HG02938 (cell line): Measurements from ENCODE around the gene CHML.

Source experiments
- ATAC-seq: cut with Tn5 transposase; IDR thresholded peaks from one replicate; pipeline ENCODE4 v1.9.1; 2021; ENCODE audit warnings: mild to moderate bottlenecking, moderate library complexity; ENCODE audit not compliant: unreplicated experiment

Gene CHML

GRCh38 chr1:241622669-241623068 lies 17.5 kb downstream of the CHML start:
- ATAC-seq = no peak

- no peak for ATAC-seq
Measured at GRCh38 chr1:241617426-241617825, 22.7 kb downstream of the CHML start.

GRCh38 chr1:241615043-241615974 lies 24.9 kb downstream of the CHML start:
- no peak for ATAC-seq

- no peak for ATAC-seq
Measured at GRCh38 chr1:241614572-241614971, 25.6 kb downstream of the CHML start.

GRCh38 chr1:241614144-241614543 lies 26.0 kb downstream of the CHML start:
- no peak for ATAC-seq

- no peak for ATAC-seq
Measured at GRCh38 chr1:241612533-241613477, 27.4 kb downstream of the CHML start.

- no peak for ATAC-seq
Measured at GRCh38 chr1:241611736-241612135, 28.4 kb downstream of the CHML start.

GRCh38 chr1:241611063-241611462 lies 29.1 kb downstream of the CHML start:
- peak; percentile 91 for ATAC-seq

GRCh38 chr1:241610056-241610815 lies 29.9 kb downstream of the CHML start:
- no peak for ATAC-seq

- no peak for ATAC-seq
Measured at GRCh38 chr1:241608379-241609033, 31.7 kb downstream of the CHML start.

- ATAC-seq = no peak
Measured at GRCh38 chr1:241607497-241607896, 32.7 kb downstream of the CHML start.

- no peak for ATAC-seq
Measured at GRCh38 chr1:241606544-241606943, 33.6 kb downstream of the CHML start.

- ATAC-seq = no peak
Measured at GRCh38 chr1:241605146-241605805, 34.9 kb downstream of the CHML start.

GRCh38 chr1:241603731-241604245 lies 36.4 kb downstream of the CHML start:
- no peak for ATAC-seq

GRCh38 chr1:241600496-241600901 lies 39.7 kb downstream of the CHML start:
- ATAC-seq = peak; percentile 83

GRCh38 chr1:241598249-241598648 lies 41.9 kb downstream of the CHML start:
- no peak for ATAC-seq

- ATAC-seq = no peak
Measured at GRCh38 chr1:241596633-241597032, 43.5 kb downstream of the CHML start.

- no peak for ATAC-seq
Measured at GRCh38 chr1:241593186-241593585, 47.0 kb downstream of the CHML start.

- ATAC-seq = peak; percentile 81
Measured at GRCh38 chr1:241592273-241592958, 47.8 kb downstream of the CHML start.
